H9 (cell line): Measurements from ENCODE around the gene TCF7L1. TPM values are rescaled to one million over a fixed set of nuclear protein-coding genes. Genes with fewer than 3 reads are reported as not detected.

Experiments
- DNase-seq: peaks from one replicate; pipeline ENCODE4 v3.0.0-alpha.2; 2017
- H2AFZ ChIP-seq: one replicate; pipeline ENCODE4 v1.6.1; 2013; ENCODE audit warnings: mild to moderate bottlenecking, low read length, control low read depth, moderate library complexity
- H2AK5ac ChIP-seq: 2 replicates; pipeline ENCODE4 v1.6.1; 2013; ENCODE audit warnings: low read length, control low read depth, mixed read lengths; ENCODE audit not compliant: insufficient read length
- H2BK120ac ChIP-seq: one replicate; pipeline ENCODE4 v1.6.1; 2013; ENCODE audit warnings: low read depth, mild to moderate bottlenecking, low read length, control low read depth, inconsistent platforms; ENCODE audit not compliant: poor library complexity, severe bottlenecking
- H2BK12ac ChIP-seq: 2 replicates; pipeline ENCODE4 v1.6.1; 2013; ENCODE audit warnings: low read length, control low read depth, mixed read lengths, low read depth; ENCODE audit not compliant: insufficient read length
- H2BK15ac ChIP-seq: 2 replicates; pipeline ENCODE4 v1.6.1; 2013; ENCODE audit warnings: low read depth, low read length, control low read depth
- H2BK20ac ChIP-seq: one replicate; pipeline ENCODE4 v1.6.1; 2013; ENCODE audit warnings: low read depth, mild to moderate bottlenecking, low read length, control low read depth, inconsistent platforms; ENCODE audit not compliant: poor library complexity, severe bottlenecking
- H2BK5ac ChIP-seq: 2 replicates; pipeline ENCODE4 v1.6.1; 2013; ENCODE audit warnings: low read length, control low read depth, mixed read lengths; ENCODE audit not compliant: insufficient read length
- H3K14ac ChIP-seq: 2 replicates; pipeline ENCODE4 v1.6.1; 2013; ENCODE audit warnings: low read length, control low read depth; ENCODE audit not compliant: insufficient read depth
- H3K18ac ChIP-seq: 2 replicates; pipeline ENCODE4 v1.6.1; 2013; ENCODE audit warnings: low read depth, mild to moderate bottlenecking, mixed read lengths, low read length, control low read depth; ENCODE audit not compliant: insufficient read length
- H3K23ac ChIP-seq: 2 replicates; pipeline ENCODE4 v1.6.1; 2013; ENCODE audit warnings: low read length, control low read depth, mixed read lengths, low read depth; ENCODE audit not compliant: insufficient read length
- H3K23me2 ChIP-seq: 2 replicates; pipeline ENCODE4 v1.6.1; 2013; ENCODE audit warnings: low read depth, mild to moderate bottlenecking, mixed read lengths, low read length, control low read depth; ENCODE audit not compliant: insufficient read length, poor library complexity, severe bottlenecking
- H3K27ac ChIP-seq: 2 replicates; pipeline ENCODE4 v1.5.1; 2013; ENCODE audit warnings: low read length, control low read depth, mixed read lengths, low read depth; ENCODE audit not compliant: insufficient read length
- H3K27me3 ChIP-seq: 2 replicates; pipeline ENCODE4 v1.6.1; 2013; ENCODE audit warnings: low read length, control low read depth, inconsistent platforms; ENCODE audit not compliant: insufficient read depth
- H3K4ac ChIP-seq: 2 replicates; pipeline ENCODE4 v1.6.1; 2013; ENCODE audit warnings: low read depth, mild to moderate bottlenecking, control low read depth, inconsistent platforms, low read length, moderate library complexity
- H3K4me1 ChIP-seq: 2 replicates; pipeline ENCODE4 v1.6.1; 2013; ENCODE audit warnings: low read length, control low read depth, inconsistent platforms; ENCODE audit not compliant: insufficient read depth
- H3K4me2 ChIP-seq: 2 replicates; pipeline ENCODE4 v1.6.1; 2013; ENCODE audit warnings: low read length, control low read depth, mixed read lengths; ENCODE audit not compliant: insufficient read length, insufficient read depth
- H3K56ac ChIP-seq: 2 replicates; pipeline ENCODE4 v1.6.1; 2013; ENCODE audit warnings: low read depth, mild to moderate bottlenecking, mixed read lengths, low read length, control low read depth; ENCODE audit not compliant: insufficient read length
- H3K79me1 ChIP-seq: 2 replicates; pipeline ENCODE4 v1.6.1; 2013; ENCODE audit warnings: low read depth, mild to moderate bottlenecking, moderate library complexity, low read length, control low read depth, inconsistent platforms; ENCODE audit not compliant: insufficient read depth, poor library complexity, severe bottlenecking
- H3K79me2 ChIP-seq: 2 replicates; pipeline ENCODE4 v1.6.1; 2013; ENCODE audit warnings: low read length, control low read depth, inconsistent platforms; ENCODE audit not compliant: insufficient read depth
- H3K9ac ChIP-seq: 2 replicates; pipeline ENCODE4 v1.6.1; 2013; ENCODE audit warnings: low read length, control low read depth, mixed read lengths; ENCODE audit not compliant: insufficient read length; ENCODE audit errors: extremely low read depth
- H3K9me3 ChIP-seq: one replicate; pipeline ENCODE4 v1.6.1; 2013; ENCODE audit warnings: low read depth, low read length, inconsistent platforms; ENCODE audit not compliant: control insufficient read depth
- H3T11ph ChIP-seq: one replicate; pipeline ENCODE4 v1.6.1; 2013; ENCODE audit warnings: mild to moderate bottlenecking, low read length, control low read depth, inconsistent platforms
- H4K20me1 ChIP-seq: one replicate; pipeline ENCODE4 v1.6.1; 2013; ENCODE audit not compliant: control insufficient read depth, insufficient read length, insufficient read depth
- H4K5ac ChIP-seq: 2 replicates; pipeline ENCODE4 v1.6.1; 2013; ENCODE audit warnings: low read depth, mild to moderate bottlenecking, mixed read lengths, low read length, control low read depth; ENCODE audit not compliant: insufficient read length
- H4K8ac ChIP-seq: replicated peaks from 2 replicates; pipeline ENCODE4 v1.6.1; 2013; ENCODE audit warnings: low read length, control low read depth, mixed read lengths, low read depth; ENCODE audit not compliant: insufficient read length
- H4K91ac ChIP-seq: 2 replicates; pipeline ENCODE4 v1.6.1; 2013; ENCODE audit warnings: low read depth, mild to moderate bottlenecking, moderate library complexity, mixed read lengths, low read length, control low read depth; ENCODE audit not compliant: insufficient read length
- H3K27ac Mint-ChIP-seq, 3 experiments: 2 replicates in 2 of 3; 3 replicates in 1 of 3; pipeline ENCODE4 v1.8.0; 2020 to 2021; ENCODE audit warnings: mixed read lengths in 3 of 3, mild to moderate bottlenecking in 1 of 3, moderate library complexity in 1 of 3
- H3K27me3 Mint-ChIP-seq: 2 replicates; pipeline ENCODE4 v1.8.0; 2021; ENCODE audit warnings: low read depth, mild to moderate bottlenecking, moderate library complexity, mixed read lengths
- H3K36me3 Mint-ChIP-seq, 3 experiments: 2 replicates in 2 of 3; 3 replicates in 1 of 3; pipeline ENCODE4 v1.8.0; 2020 to 2021; ENCODE audit warnings: low read depth in 3 of 3, mixed read lengths in 3 of 3; ENCODE audit not compliant: insufficient read depth in 1 of 3
- H3K4me1 Mint-ChIP-seq, 2 experiments: 2 replicates each; pipeline ENCODE4 v1.8.0; 2020; ENCODE audit warnings: mixed read lengths in 2 of 2
- H3K4me3 Mint-ChIP-seq, 2 experiments: 2 replicates in 1 of 2; 3 replicates in 1 of 2; pipeline ENCODE4 v1.8.0; 2020 to 2021; ENCODE audit warnings: mild to moderate bottlenecking in 2 of 2, mixed read lengths in 2 of 2, moderate library complexity in 1 of 2
- H3K9me3 Mint-ChIP-seq, 2 experiments: 2 replicates in 1 of 2; 3 replicates in 1 of 2; pipeline ENCODE4 v1.8.0; 2020; ENCODE audit warnings: mild to moderate bottlenecking in 2 of 2, mixed read lengths in 2 of 2, moderate library complexity in 1 of 2
- CTCF ChIP-seq: fragments of 200-600 bp; sonication (generic); conservative IDR thresholded peaks from 3 replicates; pipeline ENCODE4 v1.8.0; 2021; ENCODE audit warnings: antibody characterized with exemption, mild to moderate bottlenecking
- WGBS: extraction: QIAGEN DNeasy Blood & Tissue Kit; methylation state at CpG from one replicate; pipeline ENCODE4 v1.1.7; 2013; ENCODE audit warnings: missing lambda C conversion rate, low lambda C conversion rate, mixed read lengths; ENCODE audit not compliant: insufficient read length; ENCODE audit errors: extremely low coverage; 5-methylcytosine and 5-hydroxymethylcytosine counted together
- total RNA-seq: library from RNA; stranded (reverse); gene quantifications from 2 replicates; pipeline ENCODE4 v1.2.1, GENCODE V29; 2021

Gene TCF7L1
- total RNA-seq, 1 experiment from 2014 or later: 112 TPM

- DNase-seq: no peak
- peaks cover 0 to 15% (median 0%) of the 10 kb centered on the region in 3 experiments; a peak in 4 of 7 replicates for H3K36me3 Mint-ChIP-seq
Observed at GRCh38 chr2:85356186-85356585, 223.0 kb downstream of the TCF7L1 start.

More at GRCh38 chr2:85356186-85356585, 223.0 kb downstream of the TCF7L1 start:
- Histone ChIP-seq H3K27ac (no peak overlapping the region), H2BK20ac (no peak overlapping the region), H3K23me2 (peaks cover 12% of the 10 kb centered on the region), H3T11ph (no peak overlapping the region), H3K14ac (no peak overlapping the region), H4K5ac (no peak overlapping the region), H4K91ac (no peak overlapping the region), H2BK5ac (no peak overlapping the region), H2BK120ac (no peak overlapping the region), H2BK12ac (no peak overlapping the region), H3K79me2 (no peaks in the 10 kb centered on the region), H3K56ac (no peak overlapping the region), H3K18ac (no peak overlapping the region), H3K79me1 (no peaks in the 10 kb centered on the region), H2AFZ (no peak overlapping the region), H3K4me1 (no peaks in the 10 kb centered on the region), H3K9ac (no peak overlapping the region), H4K20me1 (no peaks in the 10 kb centered on the region), H3K4ac (no peak overlapping the region), H3K23ac (no peak overlapping the region), H2AK5ac (no peak overlapping the region), H3K4me2 (no peak overlapping the region), H4K8ac (no peak overlapping the region), H3K27me3 (no peaks in the 10 kb centered on the region), H3K9me3 (no peaks in the 10 kb centered on the region), H2BK15ac (no peak overlapping the region)
- H3K4me1 Mint-ChIP-seq: peaks cover 5 to 12% of the 10 kb centered on the region in 2 experiments; a peak in 3 of 4 replicates
- H3K9me3 Mint-ChIP-seq: no peaks in the 10 kb centered on the region
- H3K27ac Mint-ChIP-seq: no peak overlapping the region
- no peak for TF ChIP-seq CTCF
- H3K27me3 Mint-ChIP-seq: no peaks in the 10 kb centered on the region
- H3K4me3 Mint-ChIP-seq: no peak overlapping the region; a peak in 1 of 5 replicates
- no CpG with 5 or more reads among the region's 2 CpGs for WGBS
